HUES48 (cell line): ENCODE results near the gene RGS17.

Experiments
- H3K27ac ChIP-seq: one replicate; pipeline ENCODE4 v1.7.0; 2013; ENCODE audit warnings: low read depth, low read length, inconsistent platforms
- H3K27me3 ChIP-seq: 2 replicates; pipeline ENCODE4 v1.6.1; 2013; ENCODE audit warnings: mild to moderate bottlenecking, low read length; ENCODE audit not compliant: control insufficient read depth, insufficient read depth
- H3K36me3 ChIP-seq: 2 replicates; pipeline ENCODE4 v1.6.1; 2013; ENCODE audit warnings: low read length; ENCODE audit not compliant: control insufficient read depth, insufficient read depth
- H3K4me1 ChIP-seq: 2 replicates; pipeline ENCODE4 v1.6.1; 2013; ENCODE audit warnings: mild to moderate bottlenecking, low read length; ENCODE audit not compliant: control insufficient read depth, insufficient read depth
- H3K4me3 ChIP-seq: 2 replicates; pipeline ENCODE4 v1.5.1; 2013; ENCODE audit warnings: mild to moderate bottlenecking, low read depth, low read length
- H3K9ac ChIP-seq: 2 replicates; pipeline ENCODE4 v1.6.1; 2013; ENCODE audit warnings: mild to moderate bottlenecking, low read depth, low read length, moderate library complexity
- H3K9me3 ChIP-seq: 2 replicates; pipeline ENCODE4 v1.6.1; 2013; ENCODE audit warnings: low read length; ENCODE audit not compliant: control insufficient read depth, insufficient read depth

Gene RGS17

DNA sequence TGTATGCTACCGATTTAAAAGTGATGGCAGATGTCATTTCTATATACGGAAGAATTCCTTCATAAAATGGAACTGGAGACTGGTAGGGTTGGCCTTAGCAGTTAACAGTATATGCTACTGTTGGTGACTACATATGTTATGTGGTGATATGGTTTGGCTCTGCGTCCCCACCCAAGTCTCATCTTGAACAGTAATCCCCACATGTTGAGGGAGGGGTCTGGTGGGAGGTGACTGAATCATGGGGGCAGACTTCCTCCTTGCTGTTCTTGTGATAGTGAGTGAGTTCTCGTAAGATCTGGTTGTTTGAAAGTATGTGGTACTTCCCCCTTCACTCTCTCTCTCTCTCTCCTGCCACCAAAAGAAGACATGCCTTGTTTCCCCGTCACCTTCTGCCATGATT is 29.6 kb downstream of the RGS17 start:
- no peak overlapping the region for H3K9ac ChIP-seq
- no peak overlapping the region for H3K27ac ChIP-seq
- no peaks in the 10 kb centered on the region for H3K27me3 ChIP-seq
- no peak overlapping the region for H3K4me3 ChIP-seq
- H3K9me3 ChIP-seq: no peaks in the 10 kb centered on the region
- H3K4me1 ChIP-seq: peaks cover 12% of the 10 kb centered on the region
- H3K36me3 ChIP-seq: no peaks in the 10 kb centered on the region

DNA sequence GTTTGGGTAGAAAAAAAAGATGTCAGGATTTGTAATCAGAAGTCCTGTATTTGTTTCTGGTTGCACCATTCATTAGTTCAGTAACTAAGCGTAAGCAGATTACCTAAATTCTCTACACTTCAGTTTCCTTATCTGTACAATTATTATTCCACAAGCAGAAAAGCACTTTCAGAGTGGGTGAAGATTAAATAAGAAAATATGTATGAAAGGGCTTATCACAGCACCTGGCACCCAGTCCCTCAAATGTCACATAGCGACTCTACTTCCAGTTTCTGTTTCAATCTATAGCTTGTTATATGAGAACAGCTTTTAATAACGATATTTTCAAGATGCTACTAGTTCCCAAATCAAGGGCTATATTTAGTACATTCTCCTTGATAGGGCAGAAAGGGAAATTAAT is 31.4 kb downstream of the RGS17 start:
- no peaks in the 10 kb centered on the region for H3K36me3 ChIP-seq
- H3K27ac ChIP-seq: no peak overlapping the region
- no peak overlapping the region for H3K4me3 ChIP-seq
- H3K4me1 ChIP-seq: peaks cover 12% of the 10 kb centered on the region
- no peak overlapping the region for H3K9ac ChIP-seq
- no peaks in the 10 kb centered on the region for H3K9me3 ChIP-seq
- no peaks in the 10 kb centered on the region for H3K27me3 ChIP-seq

DNA sequence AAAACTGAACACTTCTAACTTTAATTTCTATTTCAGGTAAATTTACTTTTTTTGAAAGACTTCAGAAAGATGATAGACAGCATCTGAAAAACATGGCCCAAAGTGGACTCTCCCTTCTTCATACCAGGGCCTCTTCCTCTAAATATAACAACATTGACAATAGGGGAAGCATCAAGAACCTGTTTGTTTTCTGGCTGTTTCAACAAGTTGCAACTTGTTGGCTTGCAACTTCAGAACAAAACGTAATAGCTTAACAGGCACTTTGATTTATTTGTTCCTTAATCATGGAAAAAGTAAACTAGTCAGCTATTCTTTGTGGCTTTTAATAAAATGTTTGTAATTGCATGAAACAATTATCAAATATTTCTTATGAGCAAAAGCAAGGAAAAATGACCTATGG is 34.3 kb downstream of the RGS17 start:
- H3K36me3 ChIP-seq: no peaks in the 10 kb centered on the region
- H3K4me3 ChIP-seq: no peak overlapping the region
- H3K9me3 ChIP-seq: no peaks in the 10 kb centered on the region

DNA sequence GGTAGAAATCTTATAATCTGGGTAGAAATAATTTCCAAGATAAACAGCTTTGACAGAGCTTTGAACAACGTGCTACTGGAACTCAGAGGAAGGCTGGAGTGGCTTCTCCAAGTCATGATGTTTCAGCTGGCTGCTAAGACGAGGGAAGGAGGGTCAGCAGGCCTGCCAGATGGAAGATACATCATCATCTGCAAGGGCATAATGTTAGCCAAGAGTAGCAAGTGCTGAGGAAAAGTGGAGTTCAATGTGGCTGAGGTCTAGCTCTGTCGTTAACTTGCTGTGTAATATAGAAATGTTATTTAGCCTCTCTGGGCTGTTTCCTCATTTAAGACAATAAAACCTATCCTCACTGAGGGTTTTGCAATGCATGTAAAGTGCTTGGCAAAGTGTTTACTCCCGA is 35.1 kb downstream of the RGS17 start:
- H3K4me1 ChIP-seq: no peaks in the 10 kb centered on the region
- no peaks in the 10 kb centered on the region for H3K36me3 ChIP-seq
- no peak overlapping the region for H3K27ac ChIP-seq
- H3K27me3 ChIP-seq: no peaks in the 10 kb centered on the region
- no peak overlapping the region for H3K9ac ChIP-seq
- H3K4me3 ChIP-seq: no peak overlapping the region
- no peaks in the 10 kb centered on the region for H3K9me3 ChIP-seq

More for the DNA sequence above, 34.3 kb downstream of the RGS17 start:
- no peaks in the 10 kb centered on the region for H3K4me1 ChIP-seq
- no peak overlapping the region for H3K27ac ChIP-seq
- no peaks in the 10 kb centered on the region for H3K27me3 ChIP-seq
- no peak overlapping the region for H3K9ac ChIP-seq

DNA sequence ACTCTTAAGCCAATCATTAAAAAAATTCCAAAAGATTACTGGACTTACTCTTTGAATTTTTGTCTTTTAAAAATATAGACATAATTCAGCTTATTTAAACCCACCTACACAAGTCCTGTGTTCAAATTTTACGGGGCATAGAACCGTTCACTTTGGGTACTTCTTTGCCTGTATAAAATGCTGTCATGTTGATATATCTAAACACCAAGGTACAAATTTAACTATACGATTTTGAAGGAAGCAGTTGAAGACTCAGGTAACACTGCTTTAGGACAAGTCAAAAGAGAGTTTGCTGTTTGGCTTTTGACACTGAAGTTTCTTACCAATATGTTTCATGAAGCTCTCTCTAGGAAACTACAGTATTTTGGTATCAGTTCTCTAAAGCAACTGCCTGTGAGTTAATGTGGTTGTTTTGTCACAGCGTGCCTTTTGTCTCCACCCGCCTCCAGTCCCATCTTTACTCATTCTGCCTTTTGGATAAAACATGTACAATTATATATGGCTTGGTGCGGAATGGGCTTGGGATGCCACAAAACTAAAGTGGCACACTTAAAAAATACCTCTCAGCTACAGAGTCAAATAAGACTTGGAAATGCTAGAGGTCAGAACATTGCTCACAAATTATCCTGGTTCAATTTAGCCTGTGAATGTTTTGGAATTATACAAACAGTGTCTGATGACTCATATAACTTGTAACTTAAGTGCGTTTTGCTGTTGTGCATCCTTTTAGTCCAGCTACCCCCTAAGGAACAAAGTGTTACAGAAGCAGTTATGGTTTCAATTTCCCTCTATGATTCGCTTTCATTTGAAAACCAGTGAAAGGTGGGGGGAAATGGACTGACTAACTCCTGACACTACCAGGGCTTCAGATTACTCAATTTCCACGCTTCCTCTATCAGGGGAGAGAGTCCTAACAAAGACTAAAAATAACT is 38.7 kb downstream of the RGS17 start:
- Histone ChIP-seq H3K27ac (no peak overlapping the region), H3K9ac (no peak overlapping the region), H3K36me3 (no peaks in the 10 kb centered on the region), H3K9me3 (no peaks in the 10 kb centered on the region), H3K4me3 (no peak overlapping the region), H3K4me1 (no peaks in the 10 kb centered on the region), H3K27me3 (no peaks in the 10 kb centered on the region)

DNA sequence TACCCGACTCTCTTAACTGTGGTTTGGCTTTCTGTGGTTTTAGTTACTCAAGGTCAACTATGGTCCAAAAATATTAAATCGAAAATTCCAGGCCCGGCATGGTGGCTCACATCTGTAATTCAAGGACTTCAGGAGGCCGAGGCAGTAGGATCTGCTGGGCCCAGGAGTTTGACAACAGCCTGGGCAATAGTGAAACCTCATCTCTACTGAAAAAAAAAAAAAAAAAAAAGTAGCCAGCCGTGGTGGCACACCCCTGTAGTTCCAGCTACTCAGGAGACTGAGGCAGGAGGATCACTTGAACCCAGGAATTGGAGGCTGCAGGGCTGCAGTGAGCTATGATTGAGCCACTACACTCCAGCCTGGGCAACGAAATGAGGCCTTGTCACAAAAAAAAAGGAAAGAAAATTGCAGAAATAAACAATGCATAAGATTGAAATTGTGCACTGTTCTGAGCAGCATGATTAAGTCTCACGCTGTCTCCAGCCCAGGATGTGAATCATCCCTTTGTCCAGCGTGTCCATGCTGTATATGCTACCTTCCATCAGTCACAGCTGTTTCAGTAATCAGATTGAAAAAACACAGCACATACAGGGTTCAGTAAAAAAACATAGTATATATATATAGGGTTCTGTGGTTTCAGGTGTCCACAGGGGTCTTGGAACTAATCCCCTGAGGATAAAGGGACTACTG is 40.7 kb downstream of the RGS17 start:
- H3K9me3 ChIP-seq: no peaks in the 10 kb centered on the region
- no peak overlapping the region for H3K27ac ChIP-seq
- H3K27me3 ChIP-seq: no peaks in the 10 kb centered on the region
- H3K4me1 ChIP-seq: no peaks in the 10 kb centered on the region
- no peak overlapping the region for H3K4me3 ChIP-seq
- H3K36me3 ChIP-seq: no peaks in the 10 kb centered on the region
- no peak overlapping the region for H3K9ac ChIP-seq

DNA sequence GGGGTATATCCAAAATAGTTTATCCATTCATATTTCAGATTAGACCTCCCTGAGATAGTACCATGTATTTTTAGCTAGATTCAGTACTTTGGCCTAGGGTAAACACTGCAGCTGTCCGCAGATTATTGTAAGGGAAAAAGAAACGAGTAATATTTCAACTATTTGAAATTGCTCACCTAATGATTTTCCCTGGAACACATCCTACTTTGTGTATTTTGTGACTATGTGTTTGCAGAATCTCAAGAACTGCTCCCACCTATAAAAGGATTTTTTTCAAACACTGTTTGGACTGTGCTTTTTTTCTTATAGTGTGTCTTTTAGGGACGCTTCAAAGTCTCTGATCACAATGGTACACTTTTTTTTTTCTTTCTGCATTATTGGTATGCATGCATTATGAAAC is 42.3 kb downstream of the RGS17 start:
- no peaks in the 10 kb centered on the region for H3K4me1 ChIP-seq
- H3K9ac ChIP-seq: no peak overlapping the region
- H3K27me3 ChIP-seq: no peaks in the 10 kb centered on the region
- no peak overlapping the region for H3K27ac ChIP-seq
- H3K36me3 ChIP-seq: no peaks in the 10 kb centered on the region
- no peak overlapping the region for H3K4me3 ChIP-seq
- no peaks in the 10 kb centered on the region for H3K9me3 ChIP-seq

DNA sequence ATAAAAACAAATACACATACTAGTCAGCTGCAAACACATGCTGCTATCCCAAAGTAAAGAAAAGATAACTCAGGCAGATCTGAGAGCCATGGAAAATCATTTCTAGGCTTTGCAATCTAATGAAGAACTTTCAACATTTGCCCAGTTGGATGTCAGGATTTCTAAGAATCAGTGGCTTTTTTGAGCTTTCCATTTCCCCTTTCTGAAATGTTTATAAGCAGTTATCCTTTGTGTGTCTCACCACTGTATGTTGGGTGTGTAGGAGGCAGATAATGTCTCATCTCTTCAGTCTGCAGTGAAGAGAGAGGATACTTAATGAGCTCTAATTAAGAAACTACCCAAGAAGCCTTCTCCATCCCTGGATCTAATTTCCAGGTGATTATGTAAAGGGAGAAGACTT is 43.6 kb downstream of the RGS17 start:
- no peak overlapping the region for H3K9ac ChIP-seq
- no peaks in the 10 kb centered on the region for H3K27me3 ChIP-seq
- H3K4me1 ChIP-seq: no peaks in the 10 kb centered on the region
- no peaks in the 10 kb centered on the region for H3K9me3 ChIP-seq
- H3K4me3 ChIP-seq: no peak overlapping the region
- H3K27ac ChIP-seq: no peak overlapping the region
- H3K36me3 ChIP-seq: no peaks in the 10 kb centered on the region

DNA sequence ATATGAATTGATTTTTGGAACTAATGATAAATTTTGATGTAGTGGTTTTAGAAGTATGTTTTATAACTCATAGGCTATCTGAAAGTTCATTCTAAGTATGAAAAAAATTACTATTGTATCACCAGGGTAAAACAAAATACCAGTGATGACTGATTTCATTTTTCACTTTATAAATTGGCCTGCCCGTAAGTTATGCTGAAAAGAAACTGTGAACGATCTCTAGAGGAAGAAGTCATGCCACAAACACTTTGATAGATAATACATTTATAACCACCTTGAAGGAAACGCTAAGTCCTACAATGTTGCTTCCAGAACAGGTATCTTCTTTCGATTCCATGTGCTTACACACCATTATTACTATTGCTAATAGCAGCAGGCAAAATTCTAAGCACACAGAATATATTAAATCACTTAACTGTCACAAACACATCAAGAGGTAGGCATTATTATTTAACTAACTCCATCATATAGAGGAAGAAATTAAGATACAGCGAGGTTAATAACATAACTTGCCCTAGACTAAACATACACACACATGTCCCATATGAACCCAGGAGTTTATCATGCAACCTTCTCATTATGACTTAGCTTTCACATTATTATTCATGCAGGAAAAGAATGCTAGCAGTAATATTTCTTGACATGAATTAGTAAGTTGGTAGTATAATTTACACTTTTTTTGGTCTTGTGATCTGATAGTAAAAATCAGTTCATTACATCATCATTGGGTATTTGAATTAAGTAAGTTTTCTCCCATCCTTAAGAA is 44.7 kb downstream of the RGS17 start:
- no peak overlapping the region for H3K9ac ChIP-seq
- H3K9me3 ChIP-seq: no peaks in the 10 kb centered on the region
- no peaks in the 10 kb centered on the region for H3K36me3 ChIP-seq
- no peak overlapping the region for H3K27ac ChIP-seq
- no peak overlapping the region for H3K4me3 ChIP-seq
- no peaks in the 10 kb centered on the region for H3K4me1 ChIP-seq
- H3K27me3 ChIP-seq: no peaks in the 10 kb centered on the region

DNA sequence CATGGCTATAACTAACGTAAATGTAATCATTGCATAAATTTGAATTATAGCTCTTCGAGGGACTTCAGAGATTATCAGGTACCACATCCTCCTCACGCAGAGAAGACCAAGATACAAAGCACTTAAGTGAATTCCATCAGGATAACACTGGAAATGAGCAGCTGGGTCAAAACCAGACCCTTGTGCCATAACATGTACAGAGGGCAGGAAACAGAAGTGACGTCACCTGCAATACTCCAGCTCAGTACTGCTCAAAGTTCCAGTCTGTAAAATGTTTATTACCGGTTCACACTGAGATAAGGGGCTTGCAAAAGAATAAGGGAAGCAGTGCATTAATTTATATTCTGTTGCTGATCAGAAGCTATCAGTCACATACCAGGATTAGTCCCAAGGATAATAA is 45.8 kb downstream of the RGS17 start:
- no peaks in the 10 kb centered on the region for H3K4me1 ChIP-seq
- no peak overlapping the region for H3K9ac ChIP-seq
- H3K4me3 ChIP-seq: no peak overlapping the region

DNA sequence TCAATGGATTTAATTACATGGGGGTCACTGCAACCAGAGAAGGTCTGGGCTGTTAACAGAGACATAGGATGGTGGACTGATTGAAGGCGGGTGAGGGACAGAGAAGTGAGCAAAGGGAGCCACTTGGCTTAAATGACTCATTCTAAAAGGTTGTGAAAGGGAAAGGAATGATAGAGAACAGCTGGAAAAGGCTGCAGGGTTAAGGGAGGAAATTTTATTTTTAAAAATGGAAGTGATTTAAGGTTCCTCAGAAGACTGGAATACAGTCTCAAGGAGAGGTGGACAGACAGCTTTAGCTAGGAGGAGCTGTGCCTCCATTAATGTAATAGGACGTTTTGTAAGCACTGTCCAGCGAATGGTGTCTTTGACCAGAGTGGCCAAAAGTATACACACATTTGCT is 46.7 kb downstream of the RGS17 start:
- Histone ChIP-seq H3K36me3 (no peaks in the 10 kb centered on the region), H3K4me3 (no peak overlapping the region), H3K27ac (no peak overlapping the region), H3K9me3 (no peaks in the 10 kb centered on the region), H3K9ac (no peak overlapping the region), H3K4me1 (no peaks in the 10 kb centered on the region), H3K27me3 (no peaks in the 10 kb centered on the region)

More for the DNA sequence above, 45.8 kb downstream of the RGS17 start:
- no peak overlapping the region for H3K27ac ChIP-seq
- H3K27me3 ChIP-seq: no peaks in the 10 kb centered on the region
- H3K36me3 ChIP-seq: no peaks in the 10 kb centered on the region
- no peaks in the 10 kb centered on the region for H3K9me3 ChIP-seq
